ENCODE measurements around the gene APOBEC3B.
"Not testable (repeated sequence)": the region's sequence is repeated elsewhere in the genome, so short reads cannot be mapped to it uniquely, and the experiment has no call there.

Gene APOBEC3B

DNA sequence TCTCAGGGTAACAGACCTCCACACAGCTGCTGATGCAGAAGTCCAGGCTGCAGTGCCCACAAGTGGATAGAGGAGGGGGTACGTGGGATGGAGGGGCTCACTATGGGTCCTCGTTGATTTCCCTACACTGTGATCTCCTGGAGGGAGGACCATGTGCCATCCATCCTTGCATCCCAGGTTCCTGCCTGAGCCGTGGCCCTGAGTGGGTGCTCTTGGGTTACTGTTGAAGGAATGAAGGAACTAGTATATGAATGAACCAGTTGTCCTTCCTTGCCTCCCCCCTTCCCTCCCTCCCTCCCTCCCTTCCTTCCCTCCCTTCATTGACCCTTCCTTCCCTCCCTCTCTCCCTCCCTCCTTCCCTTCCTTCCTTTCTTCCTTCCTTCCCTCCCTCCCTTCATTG, 15.4 kb downstream of the APOBEC3B start:
- no peak for DNase-seq (ENCODE audit: low spot score)

- peak; percentile 92 for DNase-seq (ENCODE audit: low spot score)
These were observed 21.1 kb downstream of the APOBEC3B start for GRCh38 chr22:39003165-39003638.

- DNase-seq (ENCODE audit: low spot score): no peak
These were observed 25.0 kb downstream of the APOBEC3B start for GRCh38 chr22:39007177-39007576.

GRCh38 chr22:39008271-39008850, 26.2 kb downstream of the APOBEC3B start:
- not testable (repeated sequence) for DNase-seq (ENCODE audit: low spot score)

DNA sequence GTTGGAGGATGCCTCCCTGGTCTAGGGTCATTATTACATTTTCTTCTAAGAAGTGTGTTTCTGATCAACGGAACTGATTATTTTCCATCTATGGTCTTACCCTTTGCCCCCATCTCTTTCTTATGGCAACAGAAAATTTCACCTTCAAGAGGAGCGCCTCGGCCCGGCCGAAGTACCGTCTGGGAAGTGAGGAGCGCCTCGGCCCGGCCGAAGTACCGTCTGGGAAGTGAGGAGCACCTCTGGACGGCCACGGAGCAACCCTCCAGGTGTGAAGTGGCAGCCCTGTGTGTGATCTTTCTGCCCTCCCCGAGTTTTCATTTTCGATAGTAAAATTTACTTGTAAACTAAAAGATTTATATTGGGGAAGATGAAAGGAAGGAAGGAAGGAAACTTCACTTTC, 28.8 kb downstream of the APOBEC3B start:
- no peak for DNase-seq (ENCODE audit: low spot score)

- DNase-seq (ENCODE audit: low spot score): no peak
These were observed 30.7 kb downstream of the APOBEC3B start for GRCh38 chr22:39012533-39013511.

- not testable (repeated sequence) for DNase-seq (ENCODE audit: low spot score)
These were observed 31.4 kb downstream of the APOBEC3B start for GRCh38 chr22:39013561-39013941.

GRCh38 chr22:39013942-39014722, 32.0 kb downstream of the APOBEC3B start, which contains the start of gene APOBEC3C:
Gene APOBEC3C (plus strand): TSS chr22:39014257. CDS start chr22:39014363, 106 bp downstream.
- peak; percentile 78 for DNase-seq (ENCODE audit: low spot score)

DNA sequence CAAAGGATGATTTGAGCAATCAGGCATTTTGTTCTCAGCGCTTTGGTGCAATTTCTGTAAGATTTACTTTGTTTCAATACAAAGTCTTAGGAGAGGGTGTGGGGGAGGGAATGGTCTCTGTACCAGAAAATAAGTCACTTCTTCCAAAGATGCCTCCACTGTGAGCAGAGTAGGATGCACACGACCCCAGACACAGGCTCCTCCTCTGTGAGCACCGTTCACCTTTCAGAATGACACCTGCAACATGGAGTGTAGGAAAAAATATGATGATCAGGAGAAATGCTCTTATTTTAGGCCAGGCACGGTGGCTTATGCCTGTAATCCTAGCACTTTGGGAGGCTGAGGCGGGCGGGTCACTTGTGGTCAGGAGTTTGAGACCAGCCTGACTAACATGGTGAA, 32.6 kb downstream of the APOBEC3B start:
- DNase-seq (ENCODE audit: low spot score): not testable (repeated sequence)

GRCh38 chr22:39016592-39016991, 34.4 kb downstream of the APOBEC3B start:
- no peak for DNase-seq (ENCODE audit: low spot score)

DNA sequence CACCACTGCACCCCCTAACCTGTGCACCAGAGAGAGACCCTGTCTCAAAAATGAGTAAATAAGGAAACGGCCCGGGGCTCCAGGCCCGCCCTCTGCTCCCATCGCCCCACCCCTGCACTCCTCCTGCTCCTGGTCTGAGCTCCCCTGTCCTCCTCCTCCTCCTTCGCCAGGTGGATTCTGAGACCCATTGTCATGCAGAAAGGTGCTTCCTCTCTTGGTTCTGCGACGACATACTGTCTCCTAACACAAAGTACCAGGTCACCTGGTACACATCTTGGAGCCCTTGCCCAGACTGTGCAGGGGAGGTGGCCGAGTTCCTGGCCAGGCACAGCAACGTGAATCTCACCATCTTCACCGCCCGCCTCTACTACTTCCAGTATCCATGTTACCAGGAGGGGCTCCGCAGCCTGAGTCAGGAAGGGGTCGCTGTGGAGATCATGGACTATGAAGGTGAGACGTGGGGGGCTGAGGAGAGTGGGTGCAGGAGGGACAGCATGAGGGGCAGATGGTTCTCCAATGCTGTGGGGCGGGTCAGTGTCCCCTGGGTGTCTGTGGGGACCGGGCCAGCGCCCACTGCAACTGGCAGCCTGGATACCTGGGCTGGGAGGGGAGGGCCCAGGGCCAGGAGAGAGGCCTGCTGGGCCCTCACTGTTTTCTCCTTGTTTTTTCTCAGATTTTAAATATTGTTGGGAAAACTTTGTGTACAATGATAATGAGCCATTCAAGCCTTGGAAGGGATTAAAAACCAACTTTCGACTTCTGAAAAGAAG, 35.6 kb downstream of the APOBEC3B start:
- no peak for DNase-seq (ENCODE audit: low spot score)

- DNase-seq (ENCODE audit: low spot score): not testable (repeated sequence)
These were observed 38.0 kb downstream of the APOBEC3B start for GRCh38 chr22:39020021-39020651.

DNA sequence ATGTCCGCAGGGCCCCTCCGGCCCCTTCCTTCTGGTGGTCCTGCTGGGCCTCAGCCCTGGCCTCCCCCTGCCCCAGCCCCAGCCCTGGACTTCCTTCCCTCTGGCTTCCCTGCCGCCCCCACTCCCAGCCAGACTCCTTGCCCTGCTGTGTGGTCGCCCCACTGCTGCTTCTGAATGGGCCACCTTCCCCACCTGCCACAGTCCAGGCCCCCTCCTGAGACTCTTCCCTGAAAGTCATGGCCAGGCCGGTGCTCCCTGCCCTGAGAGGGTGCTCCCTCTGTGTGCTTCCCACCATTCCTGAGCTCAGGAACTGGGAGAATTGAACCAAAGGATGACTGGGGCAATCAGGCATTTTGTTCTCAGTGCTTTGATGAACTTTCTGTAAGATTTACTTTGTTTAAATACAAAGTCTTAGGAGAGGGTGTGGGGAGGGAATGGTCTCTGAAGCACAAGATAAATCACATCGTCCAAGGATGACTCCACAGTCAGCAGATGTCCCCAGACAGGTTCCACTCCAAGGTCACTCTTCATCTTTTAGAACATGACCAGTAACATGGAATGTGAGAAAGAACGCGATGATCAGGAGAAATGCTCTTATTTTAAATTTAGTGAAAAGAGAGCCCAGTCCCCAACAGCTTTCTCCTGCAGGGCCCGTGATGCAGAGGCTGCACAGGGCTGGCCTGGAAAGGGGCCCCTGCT, 39.6 kb downstream of the APOBEC3B start:
- DNase-seq (ENCODE audit: low spot score): no peak

DNA sequence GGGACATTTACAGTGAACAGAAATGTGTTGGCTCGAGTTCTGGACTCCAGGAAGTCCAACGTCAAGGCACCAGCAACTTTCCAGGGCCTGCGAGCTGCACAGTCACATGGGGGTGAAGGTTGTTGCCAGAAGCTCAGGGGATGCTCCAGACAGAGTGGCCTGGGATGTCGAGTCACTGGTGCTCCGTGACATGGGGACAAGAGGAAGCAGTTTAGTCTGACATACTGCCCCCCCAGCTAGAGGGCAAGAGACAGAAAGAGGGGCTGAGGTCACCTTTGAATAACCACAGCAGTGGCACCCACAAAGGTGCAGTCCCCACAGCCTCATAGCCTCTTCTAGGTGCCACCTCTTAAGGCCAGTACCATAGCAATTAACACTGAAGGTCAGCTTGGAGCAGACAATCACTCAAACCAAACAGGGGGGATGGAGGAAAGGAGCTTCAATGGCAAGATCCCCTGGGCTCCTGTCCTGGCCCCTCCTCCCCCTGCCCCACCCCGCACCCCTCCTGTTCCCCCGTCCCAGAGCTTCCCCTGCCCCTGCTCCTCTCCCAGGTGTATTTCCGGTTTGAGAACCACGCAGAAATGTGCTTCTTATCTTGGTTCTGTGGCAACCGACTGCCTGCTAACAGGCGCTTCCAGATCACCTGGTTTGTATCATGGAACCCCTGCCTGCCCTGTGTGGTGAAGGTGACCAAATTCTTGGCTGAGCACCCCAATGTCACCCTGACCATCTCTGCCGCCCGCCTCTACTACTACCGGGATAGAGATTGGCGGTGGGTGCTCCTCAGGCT, 42.6 kb downstream of the APOBEC3B start:
- no peak for DNase-seq (ENCODE audit: low spot score)

DNA sequence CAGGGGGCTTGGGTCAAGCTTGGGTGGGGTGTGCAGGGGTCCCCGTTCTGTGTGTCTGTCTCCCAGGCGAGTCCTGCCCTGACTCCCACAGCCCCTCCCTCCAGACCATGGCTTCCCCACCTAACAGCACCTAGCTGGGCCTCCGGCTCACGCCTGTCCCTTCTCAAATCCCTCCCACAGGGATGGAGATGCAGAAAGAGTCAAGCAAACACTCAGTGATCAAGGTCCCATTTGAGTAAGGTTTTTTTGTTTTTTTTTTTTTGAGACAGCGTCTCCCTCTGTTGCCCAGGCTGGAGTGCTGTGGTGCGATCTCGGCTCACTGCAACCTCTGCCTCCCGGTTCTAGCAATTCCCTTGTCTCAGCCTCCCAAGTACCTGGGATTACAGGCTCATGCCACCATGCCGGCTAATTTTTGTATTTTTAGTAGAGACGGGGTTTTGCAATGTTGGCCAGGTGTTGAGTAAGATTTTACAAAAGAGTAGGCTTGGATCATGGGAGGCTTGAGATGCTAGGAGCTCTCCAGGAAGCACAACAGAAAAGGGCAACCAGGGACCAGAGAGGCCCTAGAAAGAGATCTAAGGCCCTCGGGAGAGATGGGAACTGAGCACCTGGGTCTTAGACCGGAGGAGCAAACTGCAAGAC, 44.5 kb downstream of the APOBEC3B start:
- DNase-seq (ENCODE audit: low spot score): no peak

- DNase-seq (ENCODE audit: low spot score): no peak
These were observed 45.6 kb downstream of the APOBEC3B start for GRCh38 chr22:39027717-39028116.

DNA sequence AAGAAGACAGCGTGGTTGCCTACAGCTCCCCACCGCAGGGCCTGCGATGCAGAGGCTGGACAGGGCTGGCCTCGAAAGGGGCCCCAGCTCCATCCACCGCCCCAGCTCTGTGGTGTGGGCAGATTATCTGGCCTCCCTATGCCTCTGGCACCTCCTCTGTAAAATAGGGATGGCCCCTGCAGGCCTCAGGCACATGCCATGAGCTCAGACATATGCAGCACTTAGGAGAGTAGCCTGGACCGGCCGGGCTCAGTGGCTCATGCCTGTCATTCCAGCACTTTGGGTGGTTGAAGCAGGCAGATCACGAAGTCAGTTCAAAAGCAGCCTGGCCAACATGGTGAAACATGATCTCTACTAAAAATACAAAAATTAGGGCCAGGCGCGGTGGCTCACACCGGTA, 46.1 kb downstream of the APOBEC3B start:
- no peak for DNase-seq (ENCODE audit: low spot score)

DNA sequence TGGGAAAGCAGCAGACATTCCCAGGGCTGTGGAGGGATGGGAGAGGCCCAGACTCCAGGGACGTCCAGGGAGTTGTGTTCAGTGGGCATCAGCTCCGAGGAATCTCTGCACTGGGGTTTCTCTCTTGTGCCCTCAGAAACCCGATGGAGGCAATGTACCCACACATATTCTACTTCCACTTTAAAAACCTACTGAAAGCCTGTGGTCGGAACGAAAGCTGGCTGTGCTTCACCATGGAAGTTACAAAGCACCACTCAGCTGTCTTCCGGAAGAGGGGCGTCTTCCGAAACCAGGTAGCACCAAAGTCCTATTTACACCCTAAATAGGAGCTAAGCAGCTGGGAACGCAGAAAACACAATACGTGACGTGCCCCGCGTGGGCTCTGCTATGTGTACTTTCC, 47.1 kb downstream of the APOBEC3B start:
- DNase-seq (ENCODE audit: low spot score): no peak

DNA sequence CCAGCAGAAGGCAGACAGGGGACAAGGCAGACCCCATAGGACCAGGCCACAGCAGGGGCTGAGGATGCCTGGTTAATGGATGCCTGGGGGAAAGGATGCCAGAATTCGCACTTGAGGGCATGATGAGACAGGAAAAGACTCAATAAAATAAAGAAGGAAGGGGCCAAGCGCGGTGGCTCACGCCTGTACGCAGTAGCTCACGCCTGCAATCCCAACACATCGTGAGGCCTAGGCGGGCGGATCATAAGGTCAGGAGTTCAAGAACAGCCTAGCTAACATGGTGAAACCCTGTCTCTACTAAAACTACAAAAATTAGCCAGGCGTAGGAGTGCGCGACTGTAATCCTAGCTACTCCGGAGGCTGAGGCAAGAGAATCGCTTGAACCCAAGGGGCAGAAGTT, 48.6 kb downstream of the APOBEC3B start:
- no peak for DNase-seq (ENCODE audit: low spot score)
